Activated CD4-positive, alpha-beta T cell treated with anti-CD3 and anti-CD28 coated beads, Interleukin-2, amount 50 U/mL, for 48 hours (primary cell): Measurements from ENCODE around the gene ETNK1.
"Not testable (repeated sequence)": the region's sequence is repeated elsewhere in the genome, so short reads cannot be mapped to it uniquely, and the experiment has no call there.

Source experiments
- DNase-seq, 2 experiments: peaks; one replicate each; pipeline ENCODE4 v3.0.0-alpha.2; 2020

ETNK1 gene, protein sequence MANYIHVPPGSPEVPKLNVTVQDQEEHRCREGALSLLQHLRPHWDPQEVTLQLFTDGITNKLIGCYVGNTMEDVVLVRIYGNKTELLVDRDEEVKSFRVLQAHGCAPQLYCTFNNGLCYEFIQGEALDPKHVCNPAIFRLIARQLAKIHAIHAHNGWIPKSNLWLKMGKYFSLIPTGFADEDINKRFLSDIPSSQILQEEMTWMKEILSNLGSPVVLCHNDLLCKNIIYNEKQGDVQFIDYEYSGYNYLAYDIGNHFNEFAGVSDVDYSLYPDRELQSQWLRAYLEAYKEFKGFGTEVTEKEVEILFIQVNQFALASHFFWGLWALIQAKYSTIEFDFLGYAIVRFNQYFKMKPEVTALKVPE

GRCh38 chr12:22624870-22625761 is at the start of gene ETNK1:
Gene ETNK1 (plus strand): TSS chr12:22625171. CDS start chr12:22625431, 260 bp downstream.
- peak; percentile 88 to 90 for DNase-seq

DNA sequence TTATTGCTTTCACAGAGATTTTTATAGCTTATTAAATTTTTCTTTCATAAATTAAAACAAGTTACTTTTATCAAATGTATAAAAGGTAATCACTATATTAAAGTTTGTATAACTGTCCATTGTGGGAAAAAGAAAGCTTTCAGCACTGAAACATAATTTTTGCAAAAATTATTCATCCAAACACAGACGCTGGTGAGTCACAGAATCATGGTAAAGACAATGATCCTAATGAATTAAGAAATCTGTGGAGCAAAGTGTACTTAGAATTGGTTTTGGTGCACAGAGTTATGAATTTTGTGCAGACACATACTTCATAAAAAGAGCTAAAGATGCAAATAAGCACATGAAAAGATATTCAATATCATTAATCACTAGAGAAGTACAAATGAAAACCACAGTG is 48.9 kb upstream of the ETNK1 start:
- no peak for DNase-seq

DNA sequence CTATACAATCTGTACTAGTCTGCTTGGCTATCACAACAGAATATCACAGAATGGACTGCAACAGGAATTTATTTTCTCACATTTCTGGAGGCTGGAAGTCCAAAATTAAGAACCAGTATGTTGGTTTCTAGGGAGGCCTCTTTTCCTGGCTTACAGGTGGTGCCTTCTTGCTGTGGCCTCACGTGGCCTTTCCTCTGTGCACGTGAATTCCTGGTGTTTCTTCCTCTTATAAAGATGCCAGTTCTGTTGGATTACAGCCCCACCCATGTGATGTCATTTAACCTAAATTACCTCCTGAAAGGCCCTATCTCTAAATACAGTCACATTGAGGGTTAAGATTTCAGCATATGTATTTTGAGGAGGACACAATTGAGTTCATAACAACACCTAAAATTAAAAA is 48.5 kb upstream of the ETNK1 start:
- DNase-seq: no peak

GRCh38 chr12:22577667-22578066 is 47.3 kb upstream of the ETNK1 start:
- no peak for DNase-seq

- DNase-seq: no peak
Measured at GRCh38 chr12:22578328-22578727, 46.6 kb upstream of the ETNK1 start.

- no peak for DNase-seq
Measured at GRCh38 chr12:22588817-22589216, 36.2 kb upstream of the ETNK1 start.

DNA sequence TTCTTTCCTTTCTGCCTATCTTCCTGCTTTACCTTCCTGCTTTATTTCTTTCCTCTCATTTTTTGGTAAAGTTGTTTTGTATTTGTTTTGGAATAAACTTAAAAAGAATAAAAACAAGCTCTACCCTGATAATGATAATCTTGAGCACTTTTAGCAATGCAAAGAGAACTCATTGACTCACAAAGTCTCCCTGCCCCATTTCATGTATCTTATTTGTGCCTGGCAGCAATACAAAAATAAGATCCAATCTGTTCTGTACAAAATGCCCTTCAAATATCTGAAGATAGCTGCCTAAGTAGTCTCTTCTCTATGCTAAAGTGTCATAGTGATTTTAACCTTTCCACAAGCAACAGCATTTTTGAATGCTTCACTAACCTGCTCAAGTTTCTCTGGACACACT is 31.1 kb upstream of the ETNK1 start:
- DNase-seq: no peak

DNA sequence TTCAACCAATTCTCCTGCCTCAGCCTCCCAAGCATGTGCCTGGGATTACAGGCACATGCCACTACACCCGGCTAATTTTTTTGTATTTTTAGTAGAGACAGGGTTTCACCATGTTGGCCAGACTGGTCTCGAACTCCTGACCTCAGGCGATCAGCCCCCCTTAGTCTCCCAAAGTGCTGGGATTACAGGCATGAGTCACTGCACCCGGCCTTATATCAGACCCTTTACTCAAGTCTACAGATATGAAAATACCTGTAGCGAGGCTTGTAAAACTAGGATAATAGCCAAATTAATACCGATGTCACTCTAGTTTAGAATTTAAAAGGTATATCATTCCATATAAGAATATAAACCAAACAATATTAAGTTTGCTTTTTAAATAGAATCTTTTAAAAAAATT is 27.4 kb upstream of the ETNK1 start:
- DNase-seq: not testable (repeated sequence)

DNA sequence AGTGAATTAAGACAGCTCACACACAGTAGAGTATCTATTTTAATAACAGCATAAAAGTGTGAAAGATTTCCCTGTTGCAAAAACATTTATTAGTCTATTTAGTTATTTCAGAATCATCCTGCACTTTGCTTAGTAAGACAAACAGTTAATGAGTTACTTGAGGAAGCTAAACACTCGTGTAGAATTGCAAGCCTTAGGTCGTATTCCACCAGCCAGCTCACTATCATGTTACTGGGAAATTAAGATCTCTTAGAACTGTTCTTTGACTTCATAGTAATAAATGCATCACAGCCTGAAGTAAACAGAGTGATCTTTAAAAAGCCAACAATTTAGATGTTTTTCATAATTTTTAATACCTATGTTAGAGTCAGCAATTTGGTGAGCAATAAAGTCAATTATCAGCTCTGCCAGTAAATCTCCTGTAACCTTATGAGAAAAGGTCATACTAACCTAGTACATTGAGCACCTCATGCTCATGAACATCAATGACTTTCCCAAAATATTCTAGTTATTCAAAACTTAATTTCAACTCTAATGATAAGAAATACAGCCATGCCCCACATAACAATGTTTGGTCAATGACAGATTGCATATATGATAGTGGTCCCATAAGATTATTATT is 26.7 kb upstream of the ETNK1 start:
- no peak for DNase-seq

GRCh38 chr12:22598763-22599161 is 26.2 kb upstream of the ETNK1 start:
- DNase-seq: no peak

DNA sequence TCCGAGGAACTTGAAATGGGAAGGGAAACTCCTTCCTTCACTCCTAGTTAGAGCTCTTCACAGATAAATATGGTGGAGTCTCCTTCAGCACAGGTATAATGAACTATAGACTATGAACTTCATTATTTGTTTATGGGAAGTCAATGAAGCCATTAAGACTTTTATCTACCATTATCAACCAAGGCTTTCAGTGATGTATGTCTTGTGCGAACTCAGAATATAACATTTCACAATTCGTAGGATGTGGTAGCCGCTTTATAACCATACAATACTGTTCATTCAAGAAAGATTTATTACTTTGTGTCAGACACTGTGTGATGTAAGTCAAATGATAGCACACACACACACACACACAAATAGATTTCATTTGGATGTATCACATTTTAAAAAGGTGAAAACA is 24.8 kb upstream of the ETNK1 start:
- DNase-seq: no peak

DNA sequence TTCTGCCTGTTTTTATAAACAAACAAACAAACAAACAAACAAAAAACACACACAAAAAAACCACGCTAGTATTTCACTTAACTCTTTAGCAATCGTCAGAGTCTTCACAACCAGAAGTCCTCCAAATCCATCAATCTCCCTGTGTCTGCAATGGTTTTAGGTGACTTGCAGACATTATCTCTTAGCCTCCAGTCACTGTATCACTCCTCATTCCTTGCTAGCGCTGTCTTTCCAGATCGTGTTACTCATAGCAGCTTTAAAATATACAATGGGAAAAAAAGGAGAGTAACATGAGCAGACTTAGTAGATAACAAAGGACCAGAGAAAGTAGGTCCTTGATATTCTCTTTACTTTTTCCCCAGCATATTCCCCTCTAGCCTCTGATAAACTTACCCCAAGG is 15.5 kb upstream of the ETNK1 start:
- DNase-seq: no peak

DNA sequence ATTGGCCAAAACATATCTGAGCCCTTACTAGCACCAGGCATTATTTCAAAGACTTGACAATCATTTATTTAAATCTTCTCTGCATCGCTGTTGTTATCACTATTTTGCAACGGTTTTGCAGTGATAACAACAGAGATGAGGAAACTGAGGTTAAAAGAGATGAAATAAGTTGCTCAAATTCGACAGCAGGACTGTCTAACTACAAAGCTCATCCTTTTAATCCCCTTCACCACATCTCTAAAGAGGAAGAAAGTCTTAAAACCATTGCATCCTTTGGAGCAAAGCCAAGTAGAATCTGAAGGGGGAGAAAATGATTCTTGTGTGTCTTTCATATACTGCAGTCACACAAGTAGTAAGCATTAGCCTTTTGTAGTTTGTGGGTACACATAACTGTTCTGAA is 14.8 kb upstream of the ETNK1 start:
- DNase-seq: no peak

- DNase-seq: not testable (repeated sequence)
Measured at GRCh38 chr12:22612822-22613221, 12.1 kb upstream of the ETNK1 start.

DNA sequence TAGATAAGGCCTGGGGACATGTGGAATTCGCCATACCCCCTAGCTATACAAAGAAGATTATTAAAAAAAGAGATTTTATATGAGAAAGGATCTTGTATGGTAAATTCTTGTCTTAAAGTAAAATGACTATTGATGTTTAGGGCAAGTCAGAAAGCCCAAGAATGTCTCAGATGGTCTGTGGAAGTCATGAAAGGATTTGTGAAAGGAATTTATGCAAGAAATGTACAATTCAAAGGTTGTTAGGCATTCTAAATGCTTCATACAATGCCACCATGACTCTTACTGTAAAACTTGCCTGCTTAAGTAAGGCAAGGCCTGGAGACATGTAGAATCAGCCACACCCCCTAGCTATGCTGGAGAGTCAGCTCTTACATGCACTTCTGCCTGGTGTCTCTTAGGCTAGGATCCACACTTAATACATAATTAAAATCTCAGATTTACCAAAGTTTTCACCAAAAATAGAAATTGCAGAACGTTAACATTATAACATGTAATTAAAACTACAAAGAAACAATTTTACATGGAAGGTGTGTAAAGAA is 8.9 kb upstream of the ETNK1 start:
- DNase-seq: no peak

DNA sequence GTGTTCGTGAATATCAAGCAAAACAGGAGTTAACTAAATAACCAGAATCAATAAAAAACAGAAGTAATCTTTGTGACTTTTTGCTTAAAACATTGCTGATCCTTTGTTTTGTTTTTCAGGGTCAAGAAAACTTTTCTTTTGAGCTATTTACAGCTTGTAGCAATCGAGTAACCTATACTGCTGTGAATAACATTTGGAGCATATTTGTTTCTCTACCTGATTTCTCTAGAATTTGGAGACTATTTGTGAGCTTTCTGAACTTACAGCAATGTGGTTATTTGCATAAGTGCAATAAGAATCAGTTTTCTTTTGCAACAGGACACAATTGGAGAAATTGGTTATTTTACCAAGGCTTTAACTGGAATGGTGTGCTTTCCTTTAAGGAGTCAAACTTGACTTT is 7.3 kb upstream of the ETNK1 start:
- DNase-seq: no peak

DNA sequence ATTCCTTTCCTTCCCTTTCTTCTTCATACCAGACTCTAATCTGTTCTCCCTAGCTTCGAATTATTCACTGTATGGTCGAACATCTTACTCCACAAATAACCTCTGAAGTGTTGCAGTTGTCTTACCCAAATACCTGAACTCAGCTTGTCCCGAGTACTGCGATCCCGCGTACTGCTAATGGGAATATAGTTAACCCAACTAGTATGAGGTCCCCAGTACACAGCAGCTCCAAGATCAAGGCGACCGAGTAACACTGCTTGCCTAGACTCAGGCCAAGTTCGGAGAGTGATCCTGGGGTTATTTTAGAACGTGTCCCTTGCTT is 462 bp upstream of the ETNK1 start:
- DNase-seq: no peak

DNA sequence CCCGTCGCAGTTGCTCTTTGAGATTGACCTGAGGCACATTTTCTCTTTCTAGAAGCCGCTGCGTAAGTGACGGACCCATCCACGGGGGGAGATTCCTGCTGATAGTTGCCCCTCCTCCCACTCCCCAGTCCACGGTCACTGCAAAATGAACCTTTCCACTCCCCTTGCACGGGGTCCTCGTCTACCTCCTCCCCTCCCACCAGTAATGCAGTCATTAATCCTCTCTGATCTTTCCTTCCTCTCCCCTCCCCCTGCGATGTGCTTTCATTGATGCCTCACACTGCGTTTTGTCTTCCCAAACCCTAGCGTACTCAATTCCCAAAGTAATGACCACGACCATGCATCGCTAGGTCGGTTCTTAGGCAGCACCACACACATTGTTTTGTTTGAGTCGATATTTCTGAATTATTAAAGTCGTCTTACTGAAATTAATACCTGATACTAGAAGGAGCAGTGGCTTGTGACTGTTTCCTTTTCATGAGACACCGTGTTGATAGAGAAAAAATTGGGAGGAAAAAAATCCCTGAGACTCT is 857 bp downstream of the ETNK1 start:
- DNase-seq: peak; percentile 27 to 39

GRCh38 chr12:22626406-22626805 is 1.4 kb downstream of the ETNK1 start:
- DNase-seq: peak; percentile 16 to 27

GRCh38 chr12:22627371-22627770 is 2.4 kb downstream of the ETNK1 start:
- no peak for DNase-seq

DNA sequence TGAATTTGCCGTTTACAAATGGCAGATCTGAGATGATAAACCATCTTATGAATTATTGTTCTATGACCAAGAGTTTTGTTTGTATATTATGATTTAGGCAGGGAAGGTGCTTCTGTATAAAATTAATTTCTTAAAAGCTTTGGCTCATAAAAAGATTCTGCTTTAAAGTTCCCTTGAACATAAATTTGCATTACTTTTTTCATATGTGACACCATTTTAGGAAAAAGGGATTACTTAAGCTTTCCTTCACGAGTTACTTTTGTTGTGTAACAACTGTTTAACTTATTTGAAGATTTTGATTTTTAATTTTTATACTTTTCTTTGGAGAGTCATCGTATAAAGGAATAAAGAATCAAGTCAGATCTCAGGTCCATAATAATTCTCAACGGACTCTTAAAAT is 3.3 kb downstream of the ETNK1 start:
- DNase-seq: no peak

DNA sequence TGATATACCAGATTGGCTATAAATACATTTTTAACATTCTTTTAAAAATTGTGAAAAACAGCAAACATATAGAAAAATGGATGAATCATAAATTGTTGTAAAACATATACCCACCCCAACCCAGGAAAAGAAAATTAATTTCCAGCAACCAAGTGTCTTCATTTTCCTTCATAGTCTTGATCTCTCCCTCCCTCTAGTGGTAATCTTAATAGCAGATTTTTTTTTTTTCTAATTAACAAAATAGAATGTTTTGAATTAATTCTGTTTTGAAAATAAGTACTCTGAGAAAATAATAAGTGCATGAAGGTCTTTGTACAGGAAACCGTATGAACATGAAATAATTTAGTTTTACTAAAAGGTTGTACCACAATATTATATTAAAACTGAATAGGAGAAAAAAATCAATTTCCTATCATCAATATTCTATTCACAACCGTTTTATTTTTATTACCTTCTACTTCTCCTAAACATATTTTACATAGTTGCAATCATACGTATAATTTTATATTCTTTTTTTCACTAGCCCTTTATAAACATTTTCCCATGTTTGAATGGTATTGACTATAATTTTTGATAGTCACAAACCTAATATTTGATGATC is 7.0 kb downstream of the ETNK1 start:
- DNase-seq: no peak

DNA sequence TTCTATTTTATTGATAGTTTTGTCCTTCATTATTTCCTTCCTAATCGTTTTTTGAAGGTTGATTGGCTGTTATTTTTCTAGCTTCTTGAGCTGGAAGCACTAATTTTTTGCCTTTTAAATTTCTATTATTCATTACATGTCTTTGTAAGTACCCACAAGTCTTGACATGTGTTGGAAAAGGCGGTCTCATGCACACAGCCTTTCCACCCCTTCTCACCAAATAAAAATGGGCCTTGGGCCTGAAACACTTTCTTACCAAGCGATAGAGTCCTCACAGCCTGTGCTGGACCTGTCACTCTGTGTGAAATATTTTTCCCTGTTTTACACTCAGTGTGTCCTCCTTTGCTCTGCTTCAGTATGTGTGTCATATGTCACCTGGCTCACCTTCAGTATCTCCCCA is 9.9 kb downstream of the ETNK1 start:
- DNase-seq: no peak
